HEK293 (cell line): ENCODE results near the gene SFR1.

Source experiments
- CTCF ChIP-seq: fragments of 450-650 bp; formaldehyde crosslinking; IDR thresholded peaks from 2 replicates; pipeline ENCODE4 v1.5.1; 2016; ENCODE audit warnings: missing biosample characterization, missing genetic modification characterization
- KLF7 ChIP-seq: fragments of 450-650 bp; formaldehyde crosslinking; IDR thresholded peaks from 2 replicates; pipeline ENCODE4 v1.5.1; 2016; ENCODE audit warnings: missing biosample characterization, missing genetic modification characterization, borderline replicate concordance
- MYNN ChIP-seq: fragments of 450-650 bp; formaldehyde crosslinking; IDR thresholded peaks from 2 replicates; pipeline ENCODE4 v1.5.1; 2016; ENCODE audit warnings: missing biosample characterization, missing genetic modification characterization, borderline replicate concordance
- TCF7L2 ChIP-seq: IDR thresholded peaks from 2 replicates; pipeline ENCODE4 v1.6.1; 2011; ENCODE audit warnings: low read depth, mild to moderate bottlenecking, inconsistent platforms, low read length, moderate library complexity, borderline replicate concordance
- ZBTB21 ChIP-seq: fragments of 450-650 bp; formaldehyde crosslinking; IDR thresholded peaks from 2 replicates; pipeline ENCODE4 v1.5.1; 2017; ENCODE audit warnings: missing biosample characterization, missing genetic modification characterization
- ZFP37 ChIP-seq: fragments of 450-650 bp; formaldehyde crosslinking; IDR thresholded peaks from 2 replicates; pipeline ENCODE4 v1.5.1; 2016; ENCODE audit warnings: missing biosample characterization, missing genetic modification characterization
- ZNF148 ChIP-seq: fragments of 450-650 bp; formaldehyde crosslinking; IDR thresholded peaks from 2 replicates; pipeline ENCODE4 v1.5.0; 2017; ENCODE audit warnings: missing biosample characterization, missing genetic modification characterization, borderline replicate concordance
- ZNF184 ChIP-seq: fragments of 450-650 bp; IDR thresholded peaks from 2 replicates; pipeline ENCODE4 v1.5.1; 2018; ENCODE audit warnings: missing biosample characterization, mild to moderate bottlenecking, missing genetic modification characterization
- ZNF24 ChIP-seq: fragments of 450-650 bp; formaldehyde crosslinking; IDR thresholded peaks from 2 replicates; pipeline ENCODE4 v1.5.1; 2016; ENCODE audit warnings: missing biosample characterization, missing genetic modification characterization
- ZNF350 ChIP-seq: fragments of 450-650 bp; formaldehyde crosslinking; IDR thresholded peaks from 2 replicates; pipeline ENCODE4 v1.5.0; 2017; ENCODE audit warnings: missing biosample characterization, mild to moderate bottlenecking, missing genetic modification characterization
- ZSCAN23 ChIP-seq: fragments of 450-650 bp; formaldehyde crosslinking; IDR thresholded peaks from 2 replicates; pipeline ENCODE4 v1.5.1; 2016; ENCODE audit warnings: missing biosample characterization, missing genetic modification characterization
- TF ChIP-seq, protein P1 (sequence below): fragments of 450-650 bp; formaldehyde crosslinking; IDR thresholded peaks from 2 replicates; pipeline ENCODE4 v1.5.1; 2016; ENCODE audit warnings: missing biosample characterization, missing genetic modification characterization

DNA sequence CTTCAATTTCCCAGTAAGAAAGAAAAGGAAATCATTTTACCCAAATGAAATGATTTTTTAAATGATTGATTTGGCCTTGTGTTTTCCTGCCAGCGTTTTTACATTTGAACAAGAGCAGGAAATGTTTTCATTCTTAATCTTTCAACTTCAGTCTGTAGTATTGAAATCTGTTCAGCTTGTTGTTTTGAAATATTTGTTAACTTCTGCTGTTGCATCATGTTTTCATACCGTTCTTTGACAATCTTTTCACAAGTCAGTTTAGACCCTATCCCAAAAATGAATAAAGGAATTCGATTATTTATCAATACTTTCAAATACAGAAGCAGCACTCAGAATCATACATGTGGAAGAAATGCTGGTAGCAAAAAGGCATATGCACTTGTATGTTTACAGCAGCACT, 8.1 kb downstream of the SFR1 start:
- TF ChIP-seq ZNF24 (tag by site-specific recombination) (no peak), ZFP37 (tag by site-specific recombination) (no peak), CTCF (tag by site-specific recombination) (no peak), ZBTB21 (tag by site-specific recombination) (no peak), ZNF350 (tag by site-specific recombination) (no peak), KLF7 (tag by site-specific recombination) (no peak), ZNF184 (no peak), TCF7L2 (no peak), ZNF148 (tag by site-specific recombination) (no peak), ZSCAN23 (tag by site-specific recombination) (no peak), MYNN (tag by site-specific recombination) (no peak)
- TF ChIP-seq, protein P1, sequence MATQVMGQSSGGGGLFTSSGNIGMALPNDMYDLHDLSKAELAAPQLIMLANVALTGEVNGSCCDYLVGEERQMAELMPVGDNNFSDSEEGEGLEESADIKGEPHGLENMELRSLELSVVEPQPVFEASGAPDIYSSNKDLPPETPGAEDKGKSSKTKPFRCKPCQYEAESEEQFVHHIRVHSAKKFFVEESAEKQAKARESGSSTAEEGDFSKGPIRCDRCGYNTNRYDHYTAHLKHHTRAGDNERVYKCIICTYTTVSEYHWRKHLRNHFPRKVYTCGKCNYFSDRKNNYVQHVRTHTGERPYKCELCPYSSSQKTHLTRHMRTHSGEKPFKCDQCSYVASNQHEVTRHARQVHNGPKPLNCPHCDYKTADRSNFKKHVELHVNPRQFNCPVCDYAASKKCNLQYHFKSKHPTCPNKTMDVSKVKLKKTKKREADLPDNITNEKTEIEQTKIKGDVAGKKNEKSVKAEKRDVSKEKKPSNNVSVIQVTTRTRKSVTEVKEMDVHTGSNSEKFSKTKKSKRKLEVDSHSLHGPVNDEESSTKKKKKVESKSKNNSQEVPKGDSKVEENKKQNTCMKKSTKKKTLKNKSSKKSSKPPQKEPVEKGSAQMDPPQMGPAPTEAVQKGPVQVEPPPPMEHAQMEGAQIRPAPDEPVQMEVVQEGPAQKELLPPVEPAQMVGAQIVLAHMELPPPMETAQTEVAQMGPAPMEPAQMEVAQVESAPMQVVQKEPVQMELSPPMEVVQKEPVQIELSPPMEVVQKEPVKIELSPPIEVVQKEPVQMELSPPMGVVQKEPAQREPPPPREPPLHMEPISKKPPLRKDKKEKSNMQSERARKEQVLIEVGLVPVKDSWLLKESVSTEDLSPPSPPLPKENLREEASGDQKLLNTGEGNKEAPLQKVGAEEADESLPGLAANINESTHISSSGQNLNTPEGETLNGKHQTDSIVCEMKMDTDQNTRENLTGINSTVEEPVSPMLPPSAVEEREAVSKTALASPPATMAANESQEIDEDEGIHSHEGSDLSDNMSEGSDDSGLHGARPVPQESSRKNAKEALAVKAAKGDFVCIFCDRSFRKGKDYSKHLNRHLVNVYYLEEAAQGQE, result no peak
